ENCODE data around the gene DNAH17. TPM values are rescaled to one million over a fixed set of nuclear protein-coding genes. Genes with fewer than 3 reads are reported as not detected.

The DNAH17 gene
- total and polyA plus RNA-seq, 2 of the 13 experiments (the other 11 are each of a cell fraction or from before 2014, with no cell fraction given), result 0.86 to 1.6 TPM

- 0 out of 2 replicates have a peak, but pooled peaks have one; percentile 34 for TF ChIP-seq ZKSCAN5 (CRISPR knock-in tag; IDR thresholded peaks at IDR 0.05)
- TF ChIP-seq ASH2L (IDR thresholded peaks at IDR 0.05; ENCODE audit: insufficient read length, low read depth, low read length), result no peak
- no peak for TF ChIP-seq ZMYM2 (CRISPR knock-in tag; IDR thresholded peaks at IDR 0.05)
- TF ChIP-seq, protein P1, sequence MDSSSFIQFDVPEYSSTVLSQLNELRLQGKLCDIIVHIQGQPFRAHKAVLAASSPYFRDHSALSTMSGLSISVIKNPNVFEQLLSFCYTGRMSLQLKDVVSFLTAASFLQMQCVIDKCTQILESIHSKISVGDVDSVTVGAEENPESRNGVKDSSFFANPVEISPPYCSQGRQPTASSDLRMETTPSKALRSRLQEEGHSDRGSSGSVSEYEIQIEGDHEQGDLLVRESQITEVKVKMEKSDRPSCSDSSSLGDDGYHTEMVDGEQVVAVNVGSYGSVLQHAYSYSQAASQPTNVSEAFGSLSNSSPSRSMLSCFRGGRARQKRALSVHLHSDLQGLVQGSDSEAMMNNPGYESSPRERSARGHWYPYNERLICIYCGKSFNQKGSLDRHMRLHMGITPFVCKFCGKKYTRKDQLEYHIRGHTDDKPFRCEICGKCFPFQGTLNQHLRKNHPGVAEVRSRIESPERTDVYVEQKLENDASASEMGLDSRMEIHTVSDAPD (CRISPR knock-in tag; IDR thresholded peaks at IDR 0.05), result no peak
- TF ChIP-seq, protein P2, sequence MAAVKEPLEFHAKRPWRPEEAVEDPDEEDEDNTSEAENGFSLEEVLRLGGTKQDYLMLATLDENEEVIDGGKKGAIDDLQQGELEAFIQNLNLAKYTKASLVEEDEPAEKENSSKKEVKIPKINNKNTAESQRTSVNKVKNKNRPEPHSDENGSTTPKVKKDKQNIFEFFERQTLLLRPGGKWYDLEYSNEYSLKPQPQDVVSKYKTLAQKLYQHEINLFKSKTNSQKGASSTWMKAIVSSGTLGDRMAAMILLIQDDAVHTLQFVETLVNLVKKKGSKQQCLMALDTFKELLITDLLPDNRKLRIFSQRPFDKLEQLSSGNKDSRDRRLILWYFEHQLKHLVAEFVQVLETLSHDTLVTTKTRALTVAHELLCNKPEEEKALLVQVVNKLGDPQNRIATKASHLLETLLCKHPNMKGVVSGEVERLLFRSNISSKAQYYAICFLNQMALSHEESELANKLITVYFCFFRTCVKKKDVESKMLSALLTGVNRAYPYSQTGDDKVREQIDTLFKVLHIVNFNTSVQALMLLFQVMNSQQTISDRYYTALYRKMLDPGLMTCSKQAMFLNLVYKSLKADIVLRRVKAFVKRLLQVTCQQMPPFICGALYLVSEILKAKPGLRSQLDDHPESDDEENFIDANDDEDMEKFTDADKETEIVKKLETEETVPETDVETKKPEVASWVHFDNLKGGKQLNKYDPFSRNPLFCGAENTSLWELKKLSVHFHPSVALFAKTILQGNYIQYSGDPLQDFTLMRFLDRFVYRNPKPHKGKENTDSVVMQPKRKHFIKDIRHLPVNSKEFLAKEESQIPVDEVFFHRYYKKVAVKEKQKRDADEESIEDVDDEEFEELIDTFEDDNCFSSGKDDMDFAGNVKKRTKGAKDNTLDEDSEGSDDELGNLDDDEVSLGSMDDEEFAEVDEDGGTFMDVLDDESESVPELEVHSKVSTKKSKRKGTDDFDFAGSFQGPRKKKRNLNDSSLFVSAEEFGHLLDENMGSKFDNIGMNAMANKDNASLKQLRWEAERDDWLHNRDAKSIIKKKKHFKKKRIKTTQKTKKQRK (IDR thresholded peaks at IDR 0.05; ENCODE audit: low read length), result no peak
- no peak for TF ChIP-seq IRF2 (CRISPR knock-in tag; IDR thresholded peaks at IDR 0.05)
- no peak for TF ChIP-seq CENPBD1 (CRISPR knock-in tag; IDR thresholded peaks at IDR 0.05; ENCODE audit: borderline replicate concordance, low read depth)
- no peak for TF ChIP-seq HDAC2 (CRISPR knock-in tag; IDR thresholded peaks at IDR 0.05)
- no peak; the same call in 1 of the 2 replicates for TF ChIP-seq ZNF292 (CRISPR knock-in tag; IDR thresholded peaks at IDR 0.05; ENCODE audit: borderline replicate concordance, low read depth)
- 0 out of 2 replicates have a peak, but pooled peaks have one; percentile 35 for TF ChIP-seq RFXAP (CRISPR knock-in tag; IDR thresholded peaks at IDR 0.05; ENCODE audit: borderline replicate concordance)
- no peak for TF ChIP-seq SP140L (CRISPR knock-in tag; IDR thresholded peaks at IDR 0.05; ENCODE audit: borderline replicate concordance)
- TF ChIP-seq, protein P3, sequence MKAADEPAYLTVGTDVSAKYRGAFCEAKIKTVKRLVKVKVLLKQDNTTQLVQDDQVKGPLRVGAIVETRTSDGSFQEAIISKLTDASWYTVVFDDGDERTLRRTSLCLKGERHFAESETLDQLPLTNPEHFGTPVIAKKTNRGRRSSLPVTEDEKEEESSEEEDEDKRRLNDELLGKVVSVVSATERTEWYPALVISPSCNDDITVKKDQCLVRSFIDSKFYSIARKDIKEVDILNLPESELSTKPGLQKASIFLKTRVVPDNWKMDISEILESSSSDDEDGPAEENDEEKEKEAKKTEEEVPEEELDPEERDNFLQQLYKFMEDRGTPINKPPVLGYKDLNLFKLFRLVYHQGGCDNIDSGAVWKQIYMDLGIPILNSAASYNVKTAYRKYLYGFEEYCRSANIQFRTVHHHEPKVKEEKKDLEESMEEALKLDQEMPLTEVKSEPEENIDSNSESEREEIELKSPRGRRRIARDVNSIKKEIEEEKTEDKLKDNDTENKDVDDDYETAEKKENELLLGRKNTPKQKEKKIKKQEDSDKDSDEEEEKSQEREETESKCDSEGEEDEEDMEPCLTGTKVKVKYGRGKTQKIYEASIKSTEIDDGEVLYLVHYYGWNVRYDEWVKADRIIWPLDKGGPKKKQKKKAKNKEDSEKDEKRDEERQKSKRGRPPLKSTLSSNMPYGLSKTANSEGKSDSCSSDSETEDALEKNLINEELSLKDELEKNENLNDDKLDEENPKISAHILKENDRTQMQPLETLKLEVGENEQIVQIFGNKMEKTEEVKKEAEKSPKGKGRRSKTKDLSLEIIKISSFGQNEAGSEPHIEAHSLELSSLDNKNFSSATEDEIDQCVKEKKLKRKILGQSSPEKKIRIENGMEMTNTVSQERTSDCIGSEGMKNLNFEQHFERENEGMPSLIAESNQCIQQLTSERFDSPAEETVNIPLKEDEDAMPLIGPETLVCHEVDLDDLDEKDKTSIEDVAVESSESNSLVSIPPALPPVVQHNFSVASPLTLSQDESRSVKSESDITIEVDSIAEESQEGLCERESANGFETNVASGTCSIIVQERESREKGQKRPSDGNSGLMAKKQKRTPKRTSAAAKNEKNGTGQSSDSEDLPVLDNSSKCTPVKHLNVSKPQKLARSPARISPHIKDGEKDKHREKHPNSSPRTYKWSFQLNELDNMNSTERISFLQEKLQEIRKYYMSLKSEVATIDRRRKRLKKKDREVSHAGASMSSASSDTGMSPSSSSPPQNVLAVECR (CRISPR knock-in tag; IDR thresholded peaks at IDR 0.05; ENCODE audit: borderline replicate concordance), result no peak
- TF ChIP-seq, protein P4, sequence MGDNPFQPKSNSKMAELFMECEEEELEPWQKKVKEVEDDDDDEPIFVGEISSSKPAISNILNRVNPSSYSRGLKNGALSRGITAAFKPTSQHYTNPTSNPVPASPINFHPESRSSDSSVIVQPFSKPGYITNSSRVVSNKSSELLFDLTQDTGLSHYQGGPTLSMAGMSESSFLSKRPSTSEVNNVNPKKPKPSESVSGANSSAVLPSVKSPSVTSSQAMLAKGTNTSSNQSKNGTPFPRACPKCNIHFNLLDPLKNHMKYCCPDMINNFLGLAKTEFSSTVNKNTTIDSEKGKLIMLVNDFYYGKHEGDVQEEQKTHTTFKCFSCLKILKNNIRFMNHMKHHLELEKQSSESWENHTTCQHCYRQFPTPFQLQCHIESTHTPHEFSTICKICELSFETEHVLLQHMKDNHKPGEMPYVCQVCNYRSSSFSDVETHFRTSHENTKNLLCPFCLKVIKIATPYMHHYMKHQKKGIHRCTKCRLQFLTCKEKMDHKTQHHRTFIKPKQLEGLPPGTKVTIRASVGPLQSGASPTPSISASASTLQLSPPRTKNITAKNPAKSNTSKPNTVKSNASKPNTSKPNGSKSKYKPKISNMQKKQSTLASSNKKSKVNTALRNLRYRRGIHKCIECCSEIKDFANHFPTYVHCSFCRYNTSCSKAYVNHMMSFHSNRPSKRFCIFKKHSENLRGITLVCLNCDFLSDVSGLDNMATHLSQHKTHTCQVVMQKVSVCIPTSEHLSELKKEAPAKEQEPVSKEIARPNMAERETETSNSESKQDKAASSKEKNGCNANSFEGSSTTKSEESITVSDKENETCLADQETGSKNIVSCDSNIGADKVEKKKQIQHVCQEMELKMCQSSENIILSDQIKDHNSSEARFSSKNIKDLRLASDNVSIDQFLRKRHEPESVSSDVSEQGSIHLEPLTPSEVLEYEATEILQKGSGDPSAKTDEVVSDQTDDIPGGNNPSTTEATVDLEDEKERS (CRISPR knock-in tag; IDR thresholded peaks at IDR 0.05), result 0 out of 2 replicates have a peak, but pooled peaks have one; percentile 37
- 0 out of 2 replicates have a peak, but pooled peaks have one; percentile 1 for TF ChIP-seq ZNF724P (CRISPR knock-in tag; IDR thresholded peaks at IDR 0.05; ENCODE audit: borderline replicate concordance)
- TF ChIP-seq NFYC (CRISPR knock-in tag; IDR thresholded peaks at IDR 0.05), result no peak
- no peak for TF ChIP-seq PHB2 (IDR thresholded peaks at IDR 0.05; ENCODE audit: partially characterized antibody)
- TF ChIP-seq RARG (CRISPR knock-in tag; IDR thresholded peaks at IDR 0.05; ENCODE audit: low read depth), result 0 out of 2 replicates have a peak, but pooled peaks have one; percentile 3
Observed at GRCh38 chr17:78377858-78378224, 199.4 kb downstream of the DNAH17 start (continued).

All from HepG2 (cell line).